HG03025 (cell line): ENCODE measurements around the gene TSSK2.
"Not testable (repeated sequence)": the region's sequence is repeated elsewhere in the genome, so short reads cannot be mapped to it uniquely, and the experiment has no call there.

Experiments used
- ATAC-seq: cut with Tn5 transposase; IDR thresholded peaks from one replicate; pipeline ENCODE4 v1.9.1; 2021; ENCODE audit warnings: mild to moderate bottlenecking, moderate library complexity; ENCODE audit not compliant: unreplicated experiment, low FRiP score

Gene TSSK2

GRCh38 chr22:19130959-19131684, at the start of gene TSSK2:
TSSK2 (plus strand) TSS chr22:19131308; CDS start chr22:19131400, 92 bp downstream.
- no peak for ATAC-seq

- ATAC-seq = no peak
Observed at GRCh38 chr22:19081351-19081750, 49.8 kb upstream of the TSSK2 start.

GRCh38 chr22:19082101-19082500, 49.0 kb upstream of the TSSK2 start:
- no peak for ATAC-seq

- ATAC-seq = no peak
Observed at GRCh38 chr22:19082793-19083192, 48.3 kb upstream of the TSSK2 start.

- not testable (repeated sequence) for ATAC-seq
Observed at GRCh38 chr22:19084126-19084525, 47.0 kb upstream of the TSSK2 start.

GRCh38 chr22:19084586-19084985, 46.5 kb upstream of the TSSK2 start:
- ATAC-seq = not testable (repeated sequence)

GRCh38 chr22:19085233-19085718, 45.8 kb upstream of the TSSK2 start:
- no peak for ATAC-seq

GRCh38 chr22:19086417-19086816, 44.7 kb upstream of the TSSK2 start:
- ATAC-seq = no peak

GRCh38 chr22:19086896-19087295, 44.2 kb upstream of the TSSK2 start:
- no peak for ATAC-seq

- ATAC-seq = no peak
Observed at GRCh38 chr22:19088866-19089595, 42.1 kb upstream of the TSSK2 start.

- ATAC-seq = no peak
Observed at GRCh38 chr22:19090183-19090582, 40.9 kb upstream of the TSSK2 start.

- ATAC-seq = no peak
Observed at GRCh38 chr22:19090586-19091127, 40.5 kb upstream of the TSSK2 start.

GRCh38 chr22:19092725-19093124, 38.4 kb upstream of the TSSK2 start:
- ATAC-seq = no peak

- no peak for ATAC-seq
Observed at GRCh38 chr22:19094393-19094997, 36.6 kb upstream of the TSSK2 start.

GRCh38 chr22:19096555-19096954, 34.6 kb upstream of the TSSK2 start:
- ATAC-seq = no peak

- ATAC-seq = no peak
Observed at GRCh38 chr22:19097518-19097917, 33.6 kb upstream of the TSSK2 start.

- ATAC-seq = no peak
Observed at GRCh38 chr22:19098157-19098556, 33.0 kb upstream of the TSSK2 start.

GRCh38 chr22:19103880-19104821, 27.0 kb upstream of the TSSK2 start:
- ATAC-seq = no peak

- no peak for ATAC-seq
Observed at GRCh38 chr22:19105456-19105855, 25.7 kb upstream of the TSSK2 start.
